KMS-11 (cell line): ENCODE data around the gene TPRG1.

ENCODE experiments used
- H2AFZ ChIP-seq: fragments of 200-600 bp; sonication (generic); 2 replicates; pipeline ENCODE4 v1.6.1; 2016; ENCODE audit warnings: antibody characterized with exemption, mixed run types, low read depth
- H3K27ac ChIP-seq: fragments of 200-600 bp; sonication (generic); 2 replicates; pipeline ENCODE4 v1.6.1; 2016; ENCODE audit warnings: mild to moderate bottlenecking, mixed run types
- H3K27me3 ChIP-seq: fragments of 200-600 bp; sonication (generic); 2 replicates; pipeline ENCODE4 v1.6.1; 2017; ENCODE audit warnings: mild to moderate bottlenecking, low read depth, mixed run types, moderate library complexity; ENCODE audit not compliant: insufficient read depth
- H3K36me3 ChIP-seq: fragments of 200-600 bp; sonication (generic); 2 replicates; pipeline ENCODE4 v1.6.1; 2017; ENCODE audit warnings: mild to moderate bottlenecking, mixed run types; ENCODE audit not compliant: insufficient read depth
- H3K4me1 ChIP-seq: fragments of 200-600 bp; sonication (generic); 2 replicates; pipeline ENCODE4 v1.6.1; 2016; ENCODE audit warnings: mild to moderate bottlenecking, low read depth, mixed run types; ENCODE audit not compliant: poor library complexity, severe bottlenecking
- H3K4me2 ChIP-seq: fragments of 200-600 bp; sonication (generic); 2 replicates; pipeline ENCODE4 v1.7.0; 2016; ENCODE audit warnings: mild to moderate bottlenecking, mixed run types
- H3K4me3 ChIP-seq: fragments of 200-600 bp; sonication (generic); IDR thresholded peaks from 2 replicates; pipeline ENCODE4 v1.6.1; 2017; ENCODE audit warnings: low read depth, low read length, mixed read lengths; ENCODE audit not compliant: insufficient read depth
- H3K79me2 ChIP-seq: fragments of 200-600 bp; sonication (generic); 2 replicates; pipeline ENCODE4 v1.6.1; 2016; ENCODE audit warnings: low read depth, mixed run types; ENCODE audit not compliant: insufficient read depth
- H3K9ac ChIP-seq: fragments of 200-600 bp; sonication (generic); 2 replicates; pipeline ENCODE4 v1.6.1; 2016; ENCODE audit warnings: mild to moderate bottlenecking, mixed run types
- H4K20me1 ChIP-seq: fragments of 200-600 bp; sonication (generic); 2 replicates; pipeline ENCODE4 v1.6.1; 2016; ENCODE audit warnings: mild to moderate bottlenecking, mixed run types; ENCODE audit not compliant: insufficient read depth
- CTCF ChIP-seq: fragments of 200-600 bp; sonication (generic); conservative IDR thresholded peaks from 2 replicates; pipeline ENCODE4 v1.6.1; 2017; ENCODE audit warnings: low read depth, mild to moderate bottlenecking, antibody characterized with exemption, low read length, moderate library complexity, mixed read lengths

TPRG1 gene

GRCh38 chr3:189282189-189282588 lies 110.4 kb downstream of the TPRG1 start:
- H3K27ac ChIP-seq, result no peak overlapping the region
- H3K79me2 ChIP-seq, result no peaks in the 10 kb centered on the region
- peaks cover 5% of the 10 kb centered on the region for H3K4me1 ChIP-seq
- H3K27me3 ChIP-seq, result no peaks in the 10 kb centered on the region
- H3K4me3 ChIP-seq, result no peak overlapping the region
- no peak overlapping the region for H2AFZ ChIP-seq
- H3K4me2 ChIP-seq, result no peak overlapping the region
- no peak for TF ChIP-seq CTCF
- no peaks in the 10 kb centered on the region for H3K36me3 ChIP-seq
- no peak overlapping the region for H3K9ac ChIP-seq
- no peaks in the 10 kb centered on the region for H4K20me1 ChIP-seq

GRCh38 chr3:189282741-189283140 lies 111.0 kb downstream of the TPRG1 start:
- no peak overlapping the region for H3K4me2 ChIP-seq
- no peak overlapping the region for H3K27ac ChIP-seq
- H3K4me3 ChIP-seq, result no peak overlapping the region
- H3K79me2 ChIP-seq, result no peaks in the 10 kb centered on the region
- H3K36me3 ChIP-seq, result no peaks in the 10 kb centered on the region
- H4K20me1 ChIP-seq, result no peaks in the 10 kb centered on the region
- H3K9ac ChIP-seq, result no peak overlapping the region
- peaks cover 5% of the 10 kb centered on the region for H3K4me1 ChIP-seq
- no peak for TF ChIP-seq CTCF
- no peaks in the 10 kb centered on the region for H3K27me3 ChIP-seq
- no peak overlapping the region for H2AFZ ChIP-seq

GRCh38 chr3:189286188-189286587 lies 114.4 kb downstream of the TPRG1 start:
- Histone ChIP-seq H3K27me3 (no peaks in the 10 kb centered on the region), H3K27ac (no peak overlapping the region), H3K36me3 (no peaks in the 10 kb centered on the region), H3K4me3 (no peak overlapping the region), H3K9ac (no peak overlapping the region), H2AFZ (no peak overlapping the region), H3K4me2 (no peak overlapping the region), H3K79me2 (no peaks in the 10 kb centered on the region), H3K4me1 (peaks cover 27% of the 10 kb centered on the region), H4K20me1 (no peaks in the 10 kb centered on the region)
- TF ChIP-seq CTCF, result no peak

GRCh38 chr3:189286916-189287315 lies 115.1 kb downstream of the TPRG1 start:
- H4K20me1 ChIP-seq, result no peaks in the 10 kb centered on the region
- no peak overlapping the region for H3K4me2 ChIP-seq
- no peak for TF ChIP-seq CTCF
- H3K4me1 ChIP-seq, result peaks cover 27% of the 10 kb centered on the region
- no peaks in the 10 kb centered on the region for H3K36me3 ChIP-seq
- no peak overlapping the region for H2AFZ ChIP-seq
- no peak overlapping the region for H3K9ac ChIP-seq
- no peaks in the 10 kb centered on the region for H3K79me2 ChIP-seq
- H3K27me3 ChIP-seq, result no peaks in the 10 kb centered on the region
- H3K4me3 ChIP-seq, result no peak overlapping the region
- H3K27ac ChIP-seq, result no peak overlapping the region
